Tibial artery (tissue), 4 donors: Measurements from ENCODE around the gene ANKZF1.
A peak's percentile ranks its signal among the peaks of the same experiment; 100 is the strongest.

Source experiments
- DNase-seq, 2 donors: peaks; one replicate each; pipeline ENCODE4 v3.0.0-alpha.2; 2019
- H3K27ac ChIP-seq, 2 donors: fragments of 200-600 bp; sonication (generic) in 1 of 2; 1 replicate in 1 of 2; 2 replicates in 1 of 2; pipeline ENCODE4 v1.5.1; 2018 to 2019; ENCODE audit warnings: mild to moderate bottlenecking in 1 of 2
- H3K27me3 ChIP-seq, 2 donors: fragments of 200-600 bp; sonication (generic) in 1 of 2; one replicate each; pipeline versions ENCODE4 v1.5.1 to v1.6.0; 2016 to 2019
- H3K36me3 ChIP-seq, 3 donors: fragments of 200-600 bp; sonication (generic) in 2 of 3; one replicate each; pipeline ENCODE4 v1.5.1; 2016 to 2019; ENCODE audit warnings: mild to moderate bottlenecking in 2 of 3
- H3K4me1 ChIP-seq, 4 donors: fragments of 200-600 bp; sonication (generic) in 2 of 4; 1 replicate in 3 of 4; 2 replicates in 1 of 4; pipeline ENCODE4 v1.5.1; 2016 to 2019
- H3K4me3 ChIP-seq, 2 donors: fragments of 200-600 bp; sonication (generic) in 1 of 2; 1 replicate in 1 of 2; 2 replicates in 1 of 2; pipeline ENCODE4 v1.5.1; 2018 to 2019; ENCODE audit warnings: mild to moderate bottlenecking in 2 of 2
- H3K9me3 ChIP-seq, 3 donors: fragments of 200-600 bp; sonication (generic) in 1 of 3; one replicate each; pipeline ENCODE4 v1.5.1; 2016 to 2019
- CTCF ChIP-seq, 2 experiments: fragments of 200-600 bp in 1 of 2; fragments of 450-650 bp in 1 of 2; IDR thresholded peaks; one replicate each; pipeline ENCODE4 v1.5.1; 2017 to 2019; ENCODE audit warnings: antibody characterized with exemption in 2 of 2, mild to moderate bottlenecking in 1 of 2, moderate library complexity in 1 of 2
- intact Hi-C: fragments of 100-400 bp; cut with DNase I; formaldehyde crosslinking; loops from one replicate; pipeline ENCODE4 v1.15.0; 2023; ENCODE audit warnings: low total_unique reads

Gene ANKZF1

DNA sequence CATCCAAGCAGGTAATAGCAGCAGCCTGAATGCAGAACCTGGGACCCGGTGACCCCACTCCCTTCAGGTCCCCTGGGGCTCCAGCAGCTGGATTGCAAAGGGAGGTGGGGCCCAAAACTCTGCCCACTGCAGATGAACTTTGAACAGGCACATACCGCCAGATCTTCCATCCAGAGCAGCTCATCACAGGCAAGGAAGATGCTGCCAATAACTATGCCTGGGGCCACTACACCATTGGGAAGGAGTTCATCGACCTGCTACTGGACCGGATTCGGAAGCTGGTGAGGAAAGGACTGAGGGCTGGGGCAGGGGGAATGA, 40.4 kb downstream of the ANKZF1 start:
- no peak overlapping the region for H3K4me3 ChIP-seq
- H3K36me3 ChIP-seq = no peaks in the 10 kb centered on the region
- H3K9me3 ChIP-seq = no peaks in the 10 kb centered on the region
- no peak for TF ChIP-seq CTCF (IDR thresholded peaks at IDR 0.05)
- no peak for DNase-seq
- H3K4me1 ChIP-seq = peaks cover 0 to 14% (median 8%) of the 10 kb centered on the region in 4 donors
- intact Hi-C loops = no loop called here
- no peaks in the 10 kb centered on the region for H3K27me3 ChIP-seq
- H3K27ac ChIP-seq = no peak overlapping the region

DNA sequence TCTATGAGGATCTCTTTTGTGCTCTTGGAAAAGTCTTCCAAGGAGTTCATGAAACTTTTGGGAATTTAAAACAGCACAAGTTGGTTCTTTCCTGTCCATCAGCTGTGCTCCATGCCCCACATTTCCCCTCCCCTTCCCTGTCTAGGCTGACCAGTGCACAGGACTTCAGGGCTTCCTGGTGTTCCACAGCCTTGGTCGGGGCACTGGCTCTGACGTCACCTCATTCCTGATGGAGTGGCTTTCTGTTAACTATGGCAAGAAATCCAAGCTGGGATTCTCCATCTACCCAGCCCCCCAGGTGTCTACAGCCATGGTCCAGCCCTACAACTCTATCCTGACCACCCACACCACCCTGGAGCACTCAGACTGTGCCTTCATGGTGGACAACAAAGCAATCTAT, 41.4 kb downstream of the ANKZF1 start:
- DNase-seq = no peak
- no peaks in the 10 kb centered on the region for H3K36me3 ChIP-seq
- H3K4me1 ChIP-seq = peaks cover 0 to 20% (median 8%) of the 10 kb centered on the region in 4 donors
- H3K27me3 ChIP-seq = no peaks in the 10 kb centered on the region
- H3K9me3 ChIP-seq = no peaks in the 10 kb centered on the region
- intact Hi-C loops = no loop called here
- no peak overlapping the region for H3K4me3 ChIP-seq
- H3K27ac ChIP-seq = no peak overlapping the region
- no peak for TF ChIP-seq CTCF (IDR thresholded peaks at IDR 0.05)

DNA sequence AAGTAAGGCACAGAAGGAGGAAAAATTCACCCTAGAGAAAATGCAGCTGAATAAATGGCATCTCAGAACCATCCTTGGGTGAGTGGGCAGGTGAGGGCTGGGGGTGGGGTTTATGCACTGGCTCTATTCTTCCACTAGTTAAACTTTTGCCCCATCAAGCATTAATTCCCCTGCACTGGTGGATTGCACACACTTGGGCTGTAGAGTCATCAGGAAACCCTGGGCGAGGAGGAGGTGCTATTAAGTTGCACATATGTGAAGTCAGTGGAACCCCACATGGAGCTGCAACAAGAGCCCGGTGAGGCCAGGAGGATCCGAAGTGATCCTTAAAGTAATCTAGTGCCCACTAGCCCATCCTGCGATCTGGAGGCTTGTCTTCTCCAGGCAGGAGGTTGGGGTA, 42.8 kb downstream of the ANKZF1 start:
- Histone ChIP-seq H3K9me3 (no peaks in the 10 kb centered on the region), H3K4me3 (no peak overlapping the region), H3K4me1 (peaks cover 0 to 20% (median 8%) of the 10 kb centered on the region in 4 donors), H3K36me3 (no peaks in the 10 kb centered on the region), H3K27ac (no peak overlapping the region), H3K27me3 (no peaks in the 10 kb centered on the region)
- no peak for TF ChIP-seq CTCF (IDR thresholded peaks at IDR 0.05)
- DNase-seq = no peak
- intact Hi-C loops = no loop called here

DNA sequence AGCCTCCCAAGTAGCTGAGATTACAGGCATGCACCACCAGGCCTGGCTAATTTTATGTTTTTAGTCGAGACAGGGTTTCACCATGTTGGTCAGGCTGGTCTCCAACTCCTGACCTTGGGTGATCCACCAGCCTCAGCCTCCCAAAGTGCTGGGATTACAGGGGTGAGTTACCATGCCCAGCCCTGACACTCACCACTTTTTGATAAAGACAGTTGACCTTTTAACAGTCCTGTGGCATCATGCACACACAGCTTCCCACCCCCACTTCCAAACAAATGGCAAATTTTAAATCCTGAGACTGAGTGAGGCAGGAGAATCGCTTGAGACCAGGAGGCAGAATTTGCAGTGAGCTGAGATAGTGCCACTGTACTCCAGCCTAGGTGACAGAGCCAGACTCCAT, 43.4 kb downstream of the ANKZF1 start:
- Histone ChIP-seq H3K27me3 (no peaks in the 10 kb centered on the region), H3K4me3 (no peak overlapping the region), H3K9me3 (no peaks in the 10 kb centered on the region), H3K36me3 (no peaks in the 10 kb centered on the region), H3K4me1 (peaks cover 0 to 23% (median 14%) of the 10 kb centered on the region in 4 donors), H3K27ac (no peak overlapping the region)
- no peak for DNase-seq
- no peak for TF ChIP-seq CTCF (IDR thresholded peaks at IDR 0.05)
- intact Hi-C loops = no loop called here

DNA sequence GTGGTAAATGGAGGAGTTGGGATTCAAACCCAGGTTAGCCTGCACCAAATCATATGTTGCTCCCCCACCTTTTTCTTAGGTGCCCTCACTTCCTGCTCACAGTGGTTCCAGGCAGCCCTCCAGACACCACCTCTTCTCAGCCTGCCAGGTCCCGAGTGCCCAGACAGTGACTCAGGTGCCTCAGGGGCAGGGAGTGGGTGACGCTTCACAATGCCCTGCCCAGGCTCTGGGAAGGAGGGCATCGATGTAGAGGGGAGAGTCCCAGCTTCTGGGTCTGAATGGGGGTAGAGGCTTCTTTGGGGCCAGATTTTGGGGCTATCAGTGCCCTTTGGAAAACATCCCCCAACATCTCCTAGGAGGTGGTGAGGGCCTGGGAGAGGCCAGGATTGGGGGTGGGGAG, 44.3 kb downstream of the ANKZF1 start:
- Histone ChIP-seq H3K27me3 (no peaks in the 10 kb centered on the region), H3K36me3 (no peaks in the 10 kb centered on the region), H3K4me3 (no peak overlapping the region), H3K27ac (peak overlapping the region; percentile 90), H3K9me3 (no peaks in the 10 kb centered on the region), H3K4me1 (peaks cover 0 to 32% (median 23%) of the 10 kb centered on the region in 4 donors)
- intact Hi-C loops = no loop called here
- DNase-seq = no peak
- TF ChIP-seq CTCF (IDR thresholded peaks at IDR 0.05) = no peak

DNA sequence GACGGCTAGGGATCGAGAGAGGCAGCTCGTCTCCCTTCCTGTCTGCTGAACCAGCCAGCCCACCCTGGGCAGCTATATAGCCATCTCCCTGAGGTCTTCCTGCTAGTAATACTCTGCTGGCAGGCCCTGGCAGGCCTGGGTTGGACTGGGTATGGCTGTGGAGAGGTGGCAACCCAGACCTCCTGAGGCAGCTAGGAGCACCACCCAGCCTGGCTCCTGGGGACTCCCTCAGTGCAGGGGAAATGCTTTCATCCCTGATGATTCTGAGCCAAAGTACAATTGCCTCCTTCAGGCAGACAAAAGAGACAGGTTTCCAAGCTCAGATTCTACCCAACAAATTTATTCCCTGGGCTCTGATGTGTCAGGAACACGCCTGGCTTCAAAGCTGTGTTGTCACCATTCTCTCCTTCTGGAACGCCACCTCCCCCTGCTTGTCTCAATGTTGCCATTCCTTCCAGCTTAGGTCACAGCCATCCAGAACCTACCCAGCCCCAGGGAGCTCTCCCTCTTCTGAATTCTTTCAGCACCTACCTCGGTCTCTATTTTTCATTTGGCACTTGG, 44.8 kb downstream of the ANKZF1 start:
- Histone ChIP-seq H3K4me1 (peaks cover 0 to 32% (median 23%) of the 10 kb centered on the region in 4 donors), H3K36me3 (no peaks in the 10 kb centered on the region), H3K27ac (peak overlapping the region; percentile 90), H3K9me3 (no peaks in the 10 kb centered on the region), H3K27me3 (no peaks in the 10 kb centered on the region), H3K4me3 (no peak overlapping the region)
- no peak for TF ChIP-seq CTCF (IDR thresholded peaks at IDR 0.05)
- intact Hi-C loops = no loop called here
- peak in 1 of 2 donors; percentile 38 for DNase-seq
